LNCaP clone FGC (cell line): ENCODE measurements around the gene CREB5.
A peak's percentile ranks its signal among the peaks of the same experiment; 100 is the strongest.

ENCODE experiments used
- DNase-seq: peaks from one replicate; pipeline ENCODE4 v3.0.0-alpha.2; 2011; ENCODE audit warnings: low read depth
- H3K4me3 ChIP-seq: 2 replicates; pipeline ENCODE4 v1.5.1; 2011; ENCODE audit warnings: mild to moderate bottlenecking, low read depth, low read length, control low read depth
- TF ChIP-seq, protein P1 (sequence below): IDR thresholded peaks from 2 replicates; pipeline ENCODE4 v1.5.1; 2012; ENCODE audit warnings: mild to moderate bottlenecking; ENCODE audit not compliant: control insufficient read depth, insufficient read depth; ENCODE audit errors: extremely low read depth

The CREB5 gene

DNA sequence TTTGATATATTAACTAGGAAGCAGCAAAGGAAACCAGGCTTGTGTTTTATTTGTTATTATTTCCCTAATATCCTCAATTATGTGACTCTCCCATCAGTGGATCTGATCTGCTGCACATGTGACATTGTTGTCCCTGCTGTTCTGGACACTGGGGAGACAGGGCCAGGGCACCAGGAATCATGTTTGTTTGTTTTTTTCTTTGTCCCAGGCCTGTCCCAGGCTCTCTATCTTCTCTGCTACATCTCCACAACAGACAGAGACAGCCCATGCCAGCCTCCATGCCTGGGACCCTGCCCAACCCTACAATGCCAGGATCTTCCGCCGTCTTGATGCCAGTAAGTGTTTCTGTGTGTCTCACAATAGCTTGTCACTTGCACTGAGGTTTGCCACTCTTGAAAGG lies 306.2 kb downstream of the CREB5 start:
- DNase-seq = no peak
- TF ChIP-seq, protein P1, sequence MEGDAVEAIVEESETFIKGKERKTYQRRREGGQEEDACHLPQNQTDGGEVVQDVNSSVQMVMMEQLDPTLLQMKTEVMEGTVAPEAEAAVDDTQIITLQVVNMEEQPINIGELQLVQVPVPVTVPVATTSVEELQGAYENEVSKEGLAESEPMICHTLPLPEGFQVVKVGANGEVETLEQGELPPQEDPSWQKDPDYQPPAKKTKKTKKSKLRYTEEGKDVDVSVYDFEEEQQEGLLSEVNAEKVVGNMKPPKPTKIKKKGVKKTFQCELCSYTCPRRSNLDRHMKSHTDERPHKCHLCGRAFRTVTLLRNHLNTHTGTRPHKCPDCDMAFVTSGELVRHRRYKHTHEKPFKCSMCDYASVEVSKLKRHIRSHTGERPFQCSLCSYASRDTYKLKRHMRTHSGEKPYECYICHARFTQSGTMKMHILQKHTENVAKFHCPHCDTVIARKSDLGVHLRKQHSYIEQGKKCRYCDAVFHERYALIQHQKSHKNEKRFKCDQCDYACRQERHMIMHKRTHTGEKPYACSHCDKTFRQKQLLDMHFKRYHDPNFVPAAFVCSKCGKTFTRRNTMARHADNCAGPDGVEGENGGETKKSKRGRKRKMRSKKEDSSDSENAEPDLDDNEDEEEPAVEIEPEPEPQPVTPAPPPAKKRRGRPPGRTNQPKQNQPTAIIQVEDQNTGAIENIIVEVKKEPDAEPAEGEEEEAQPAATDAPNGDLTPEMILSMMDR = no peak

DNA sequence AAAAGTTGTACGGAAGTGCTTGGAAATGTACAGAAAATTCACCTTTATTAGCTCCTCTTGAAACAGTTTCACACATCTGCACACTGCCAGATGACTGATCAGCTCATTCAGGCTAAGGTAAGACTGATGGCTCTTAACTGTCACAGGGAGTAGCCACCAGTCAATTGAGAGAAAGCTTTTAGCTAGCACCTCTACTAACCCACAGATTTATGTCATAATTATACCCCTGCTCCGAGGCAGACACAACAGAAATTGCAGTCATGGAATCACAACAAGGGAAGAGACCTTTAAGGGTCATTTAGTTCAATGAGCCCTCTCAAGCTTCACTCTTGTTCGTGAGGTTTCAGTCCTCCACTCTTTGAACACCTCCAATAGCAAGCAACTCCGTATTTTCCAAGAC lies 310.4 kb downstream of the CREB5 start:
- no peak overlapping the region for H3K4me3 ChIP-seq
- TF ChIP-seq, protein P1 = no peak
- DNase-seq = no peak

More for the DNA sequence above, 306.2 kb downstream of the CREB5 start:
- no peak overlapping the region for H3K4me3 ChIP-seq

DNA sequence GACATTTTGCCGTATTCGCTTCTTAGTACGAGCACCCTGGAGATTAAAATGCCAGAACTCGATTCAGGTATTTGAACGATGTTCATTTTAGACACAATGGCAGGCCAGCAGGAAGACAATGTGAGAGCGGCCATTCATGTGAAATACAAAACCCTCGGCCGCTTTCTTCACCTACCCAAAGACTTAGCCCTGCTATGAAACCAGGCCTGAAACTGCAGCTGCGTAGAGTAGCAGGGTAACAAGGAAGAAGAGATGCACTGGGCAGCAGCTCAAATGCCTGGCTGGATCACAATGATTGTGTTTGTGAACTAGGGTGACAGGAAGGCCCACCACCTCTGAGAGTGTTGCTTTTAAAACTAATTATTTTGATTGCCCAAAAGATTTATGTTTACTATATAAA lies 311.0 kb downstream of the CREB5 start:
- no peak overlapping the region for H3K4me3 ChIP-seq
- DNase-seq = no peak
- TF ChIP-seq, protein P1 = no peak

DNA sequence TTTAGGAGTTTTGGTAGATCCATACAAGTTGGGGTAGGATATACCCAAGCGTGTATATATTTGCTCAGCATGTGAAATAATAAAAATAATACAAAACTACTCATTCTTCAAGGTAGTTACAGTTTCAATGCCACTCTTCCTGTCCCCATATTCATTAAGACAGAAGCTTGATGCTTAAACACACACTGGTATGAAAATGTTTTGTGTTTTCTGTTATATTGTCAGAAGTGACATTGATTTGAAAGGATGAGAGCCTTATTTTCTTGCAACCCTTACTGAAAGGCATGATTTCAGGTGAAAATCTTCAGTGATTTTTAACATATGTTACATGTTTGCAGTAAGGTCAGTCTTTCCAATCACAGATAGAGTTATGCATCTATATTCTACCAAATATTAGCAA lies 312.2 kb downstream of the CREB5 start:
- DNase-seq = no peak
- H3K4me3 ChIP-seq = no peak overlapping the region
- TF ChIP-seq, protein P1 = no peak

DNA sequence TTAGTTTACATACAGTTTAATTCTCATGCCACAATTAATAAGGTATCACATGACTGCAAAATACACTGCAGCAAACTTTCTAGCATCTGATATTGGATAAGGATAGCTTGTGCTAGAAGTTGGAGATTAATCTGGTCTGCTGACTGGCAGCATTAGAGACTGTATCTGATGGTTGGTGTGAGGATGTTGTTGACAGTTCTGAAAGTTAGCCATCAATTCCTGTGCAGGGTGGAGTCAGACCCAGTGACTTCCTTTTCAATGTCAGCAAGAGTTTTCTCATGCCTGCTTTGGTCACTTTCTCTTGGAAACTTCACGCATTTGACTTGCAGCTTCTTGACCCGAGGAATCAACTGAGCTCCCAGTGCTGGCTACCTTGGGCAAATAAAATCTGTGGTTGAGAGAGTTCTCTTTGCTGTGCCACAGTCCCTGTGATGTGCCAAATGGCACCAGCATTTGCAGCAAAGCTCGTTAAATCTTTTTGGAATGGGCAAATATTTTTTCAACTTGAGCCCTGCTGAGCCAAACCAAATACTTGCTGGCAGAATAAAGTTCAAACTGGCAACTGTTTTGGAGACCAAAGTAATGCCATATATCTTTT lies 312.8 kb downstream of the CREB5 start:
- H3K4me3 ChIP-seq = no peak overlapping the region
- peak; percentile 73 for DNase-seq
- TF ChIP-seq, protein P1 = no peak

DNA sequence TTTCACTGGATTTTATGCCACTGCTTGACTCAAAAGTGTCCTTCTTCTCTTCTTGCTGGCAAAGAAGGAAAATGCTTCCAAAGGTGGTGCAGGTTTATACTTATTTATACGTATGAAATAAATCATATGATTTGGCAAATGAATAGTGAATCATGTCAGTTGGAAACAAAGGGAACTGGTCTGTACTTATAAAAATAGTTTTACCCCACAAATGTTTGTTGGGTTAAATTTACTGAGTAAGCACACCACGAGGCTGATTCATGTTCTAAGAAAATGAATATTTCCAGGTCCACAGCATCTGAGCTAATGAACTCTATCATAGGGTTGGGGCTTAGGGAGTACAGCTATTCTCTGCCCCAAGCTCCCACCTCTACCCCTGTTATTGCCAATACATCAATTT lies 313.6 kb downstream of the CREB5 start:
- TF ChIP-seq, protein P1 = no peak
- DNase-seq = no peak
- H3K4me3 ChIP-seq = no peak overlapping the region

DNA sequence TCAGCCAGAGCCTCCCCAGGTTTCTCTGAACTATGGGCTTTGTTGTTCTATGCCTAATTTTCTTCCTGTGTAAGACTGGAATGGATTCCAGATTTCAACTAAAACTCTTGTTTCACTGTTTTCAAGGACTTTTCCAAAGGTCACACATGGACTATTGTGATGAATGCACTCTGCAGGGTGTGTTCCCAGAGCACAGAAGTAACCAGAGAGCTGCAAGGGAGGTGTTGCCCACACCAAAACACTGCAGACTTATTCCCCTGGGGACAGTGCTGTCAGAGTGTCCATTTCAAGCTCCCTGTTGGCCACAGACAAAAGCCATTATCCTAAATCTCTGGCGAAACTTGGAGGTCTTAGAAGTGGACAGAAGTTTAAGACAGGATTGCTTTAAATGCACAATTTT lies 314.2 kb downstream of the CREB5 start:
- TF ChIP-seq, protein P1 = no peak

More for the DNA sequence above, 314.2 kb downstream of the CREB5 start:
- no peak overlapping the region for H3K4me3 ChIP-seq
- DNase-seq = no peak
